Prostate gland (tissue), 2 donors: Measurements from ENCODE around the gene ANXA2R. TPM values are rescaled to one million over a fixed set of nuclear protein-coding genes. Genes with fewer than 3 reads are reported as not detected.
"Not testable (repeated sequence)": the region's sequence is repeated elsewhere in the genome, so short reads cannot be mapped to it uniquely, and the experiment has no call there.

Source experiments
- DNase-seq: peaks from one replicate; pipeline ENCODE4 v3.0.0-alpha.2; 2019; ENCODE audit warnings: low spot score
- H3K27ac ChIP-seq, 2 donors: fragments of 200-600 bp; sonication (generic); 2 replicates each; pipeline ENCODE4 v1.5.1; 2017 to 2019
- H3K27me3 ChIP-seq: fragments of 200-600 bp; sonication (generic); replicated peaks from 2 replicates; pipeline ENCODE4 v1.5.1; 2019; ENCODE audit not compliant: insufficient read depth
- H3K36me3 ChIP-seq, 2 donors: fragments of 200-600 bp; sonication (generic); 1 replicate in 1 of 2; 2 replicates in 1 of 2; pipeline versions ENCODE4 v1.5.1 to v1.8.1; 2017 to 2019
- H3K4me1 ChIP-seq: fragments of 200-600 bp; sonication (generic); replicated peaks from 2 replicates; pipeline ENCODE4 v1.5.1; 2019
- H3K4me3 ChIP-seq, 2 donors: fragments of 200-600 bp; sonication (generic); 2 replicates each; pipeline ENCODE4 v1.5.1; 2017 to 2019
- H3K9me3 ChIP-seq: fragments of 200-600 bp; sonication (generic); 2 replicates; pipeline ENCODE4 v1.5.1; 2017
- CTCF ChIP-seq, 4 experiments: fragments of 200-600 bp in 2 of 4; fragments of 450-650 bp in 2 of 4; sonication (generic) in 2 of 4; IDR thresholded peaks; 1 replicate in 3 of 4; 2 replicates in 1 of 4; pipeline ENCODE4 v1.5.1; 2016 to 2019; ENCODE audit warnings: antibody characterized with exemption in 4 of 4, mild to moderate bottlenecking in 2 of 4, moderate library complexity in 2 of 4
- POLR2A ChIP-seq: fragments of 450-650 bp; IDR thresholded peaks from one replicate; pipeline ENCODE4 v1.6.1; 2016; ENCODE audit warnings: antibody characterized with exemption, mild to moderate bottlenecking
- POLR2AphosphoS5 ChIP-seq: sonication (generic); formaldehyde crosslinking; IDR thresholded peaks from one replicate; pipeline ENCODE4 v1.6.1; 2017; ENCODE audit warnings: antibody characterized with exemption
- WGBS: methylation state at CpG from one replicate; pipeline ENCODE4 v1.1.5; 2018; 5-methylcytosine and 5-hydroxymethylcytosine counted together
- intact Hi-C: fragments of 100-400 bp; cut with DNase I; formaldehyde crosslinking; loops from one replicate; pipeline ENCODE4 v1.14.2; 2022
- total RNA-seq, 2 donors: library from RNA; depleted of rRNA; stranded (reverse); fragments of >200 nt; gene quantifications; one replicate each; pipeline ENCODE4 v1.1.0, GENCODE V29; 2016

Gene ANXA2R
- total RNA-seq, 2 donors from 2014 or later = 4.5 to 5.3 TPM

- DNase-seq, intact Hi-C loops, H3K27me3 ChIP-seq, H3K4me3 ChIP-seq, H3K9me3 ChIP-seq, H3K4me1 ChIP-seq, H3K36me3 ChIP-seq: not testable (repeated sequence)
- peak overlapping the region; percentile 16 to 58 for H3K27ac ChIP-seq
- WGBS = 45% methylated on average over 7 of the region's 7 CpGs
- peak; percentile 34 for TF ChIP-seq POLR2AphosphoS5
These were observed 37.5 kb upstream of the ANXA2R start for GRCh38 chr5:43077446-43078191.

- H3K4me1 ChIP-seq = no peaks in the 10 kb centered on the region
- H3K27ac ChIP-seq = peak overlapping the region in 1 of 2 donors; percentile 51
- no peaks in the 10 kb centered on the region for H3K9me3 ChIP-seq
- no peak overlapping the region for H3K4me3 ChIP-seq
- peaks cover 5 to 6% of the 10 kb centered on the region in 2 donors for H3K36me3 ChIP-seq
- H3K27me3 ChIP-seq = no peaks in the 10 kb centered on the region
- WGBS = 83% methylated on average over 12 of the region's 12 CpGs
- no peak for TF ChIP-seq POLR2A
- intact Hi-C loops = no loop called here
- no peak for DNase-seq
These were observed 35.5 kb upstream of the ANXA2R start for GRCh38 chr5:43075319-43076293.

GRCh38 chr5:43074987-43075318 lies 34.8 kb upstream of the ANXA2R start:
- Histone ChIP-seq H3K27ac (peak overlapping the region in 1 of 2 donors; percentile 51), H3K4me1 (no peaks in the 10 kb centered on the region), H3K36me3 (peaks cover 3% of the 10 kb centered on the region in 2 donors), H3K9me3 (no peaks in the 10 kb centered on the region), H3K27me3 (no peaks in the 10 kb centered on the region), H3K4me3 (no peak overlapping the region)
- intact Hi-C loops = no loop called here
- DNase-seq = no peak
- no peak for TF ChIP-seq POLR2A
- TF ChIP-seq POLR2AphosphoS5 = no peak
- no peak for TF ChIP-seq CTCF (IDR thresholded peaks at IDR 0.05)
- WGBS = 84% methylated on average over 9 of the region's 9 CpGs

- intact Hi-C loops = no loop called here
- no peak overlapping the region for H3K27ac ChIP-seq
- H3K36me3 ChIP-seq = no peaks in the 10 kb centered on the region
- no peak overlapping the region for H3K4me3 ChIP-seq
- H3K27me3 ChIP-seq = no peaks in the 10 kb centered on the region
- WGBS = 93% methylated on average over 12 of the region's 12 CpGs
- no peaks in the 10 kb centered on the region for H3K4me1 ChIP-seq
- no peaks in the 10 kb centered on the region for H3K9me3 ChIP-seq
- TF ChIP-seq CTCF (IDR thresholded peaks at IDR 0.05) = peak in 3 of 4 experiments; percentile 39 to 43 (median 40)
- TF ChIP-seq POLR2A = no peak
- no peak for DNase-seq
These were observed 33.8 kb upstream of the ANXA2R start for GRCh38 chr5:43073597-43074546.

GRCh38 chr5:43069401-43069720 lies 29.2 kb upstream of the ANXA2R start:
- not testable (repeated sequence) for H3K9me3 ChIP-seq, H3K4me1 ChIP-seq, H3K27ac ChIP-seq, DNase-seq, H3K36me3 ChIP-seq, H3K4me3 ChIP-seq, H3K27me3 ChIP-seq
- WGBS = 90% methylated on average over 3 of the region's 3 CpGs
- intact Hi-C loops = loop anchor here (10.0 kb wide), 1 partner anchor 245 kb away; the partner anchor contains the start of gene HMGCS1
